Daoy (cell line): Measurements from ENCODE around the gene ANKRD30A. TPM values are rescaled to one million over a fixed set of nuclear protein-coding genes. Genes with fewer than 3 reads are reported as not detected.
"Not testable (repeated sequence)": the region's sequence is repeated elsewhere in the genome, so short reads cannot be mapped to it uniquely, and the experiment has no call there.

Experiments
- DNase-seq: peaks from one replicate; pipeline ENCODE4 v3.0.0-alpha.2; 2015; ENCODE audit warnings: low read depth
- total RNA-seq: library from RNA; depleted of rRNA; stranded (reverse); fragments of >200 nt; shearing (Covaris generic); gene quantifications from 2 replicates; pipeline ENCODE4 v1.2.3, GENCODE V29; 2014

The ANKRD30A gene
- total RNA-seq, 1 experiment from 2014 or later, result not detected

- DNase-seq, result no peak
These were observed 144.3 kb downstream of the ANKRD30A start for GRCh38 chr10:37269554-37270256.

- DNase-seq, result no peak
These were observed 149.9 kb downstream of the ANKRD30A start for GRCh38 chr10:37275216-37275777.

GRCh38 chr10:37285063-37285462 lies 159.7 kb downstream of the ANKRD30A start:
- DNase-seq, result no peak

- no peak for DNase-seq
These were observed 164.6 kb downstream of the ANKRD30A start for GRCh38 chr10:37289833-37290464.

GRCh38 chr10:37301271-37301670 lies 175.9 kb downstream of the ANKRD30A start:
- DNase-seq, result no peak

- DNase-seq, result no peak
These were observed 178.6 kb downstream of the ANKRD30A start for GRCh38 chr10:37304036-37304435.

GRCh38 chr10:37314350-37314749 lies 189.0 kb downstream of the ANKRD30A start:
- no peak for DNase-seq

GRCh38 chr10:37314862-37315261 lies 189.5 kb downstream of the ANKRD30A start:
- DNase-seq, result no peak

GRCh38 chr10:37344413-37344812 lies 219.0 kb downstream of the ANKRD30A start:
- no peak for DNase-seq

- DNase-seq, result no peak
These were observed 254.6 kb downstream of the ANKRD30A start for GRCh38 chr10:37379991-37380390.

- no peak for DNase-seq
These were observed 255.9 kb downstream of the ANKRD30A start for GRCh38 chr10:37381271-37381670.

- no peak for DNase-seq
These were observed 259.5 kb downstream of the ANKRD30A start for GRCh38 chr10:37384923-37385322.

- no peak for DNase-seq
These were observed 265.5 kb downstream of the ANKRD30A start for GRCh38 chr10:37390926-37391325.

- not testable (repeated sequence) for DNase-seq
These were observed 275.4 kb downstream of the ANKRD30A start for GRCh38 chr10:37400774-37401173.

- DNase-seq, result no peak
These were observed 275.8 kb downstream of the ANKRD30A start for GRCh38 chr10:37401225-37401624.

GRCh38 chr10:37403776-37404175 lies 278.4 kb downstream of the ANKRD30A start:
- DNase-seq, result no peak
